Cardiac muscle cell (in vitro differentiated cells and primary cell): ENCODE data around the gene MUCL3. TPM values are rescaled to one million over a fixed set of nuclear protein-coding genes. Genes with fewer than 3 reads are reported as not detected.

Experiments used
- DNase-seq, 2 donors: peaks; one replicate each; pipeline versions ENCODE4 v3.0.0 to v3.0.0-alpha.2; 2010 to 2017; ENCODE audit warnings: low read depth in 1 of 2, low spot score in 1 of 2
- H3K27ac ChIP-seq: fragments of 200-600 bp; sonication (generic); 2 replicates; pipeline ENCODE4 v1.5.1; 2016
- H3K27me3 ChIP-seq: fragments of 200-600 bp; sonication (generic); 2 replicates; pipeline ENCODE4 v1.6.0; 2016; ENCODE audit warnings: control low read depth
- H3K36me3 ChIP-seq: fragments of 200-600 bp; sonication (generic); 2 replicates; pipeline ENCODE4 v1.5.1; 2016; ENCODE audit warnings: control low read depth
- H3K4me1 ChIP-seq: fragments of 200-600 bp; sonication (generic); 2 replicates; pipeline ENCODE4 v1.8.1; 2017; ENCODE audit warnings: low read depth, mild to moderate bottlenecking, mixed run types
- H3K4me3 ChIP-seq: fragments of 200-600 bp; sonication (generic); 2 replicates; pipeline ENCODE4 v1.5.1; 2016; ENCODE audit warnings: mild to moderate bottlenecking
- H3K9me3 ChIP-seq: fragments of 200-600 bp; sonication (generic); 2 replicates; pipeline ENCODE4 v1.5.1; 2017; ENCODE audit warnings: low read depth, mild to moderate bottlenecking, control low read depth
- polyA plus RNA-seq: library from polyadenylated mRNA; unstranded; fragments of >200 nt; fragmentation: Nextera tagmentation; extraction: Ambion mirVana; gene quantifications from 2 replicates; pipeline ENCODE4 v1.2.1, GENCODE V29; 2016
- total RNA-seq: library from RNA; depleted of rRNA; stranded (reverse); fragments of >200 nt; gene quantifications from 2 replicates; pipeline ENCODE4 v1.2.3, GENCODE V29; 2016
- TF ChIP-seq, protein P1 (sequence below): IDR thresholded peaks from 2 replicates; pipeline ENCODE4 v1.5.1; 2012; ENCODE audit warnings: low read depth, mild to moderate bottlenecking, low read length

Gene MUCL3
- total and polyA plus RNA-seq, 2 experiments from 2014 or later, result not detected

GRCh38 chr6:30985490-30985889, 44.7 kb downstream of the MUCL3 start:
- Histone ChIP-seq H3K36me3 (no peaks in the 10 kb centered on the region), H3K27ac (no peak overlapping the region), H3K9me3 (no peaks in the 10 kb centered on the region), H3K4me1 (peaks cover 14% of the 10 kb centered on the region), H3K27me3 (no peaks in the 10 kb centered on the region), H3K4me3 (no peak overlapping the region)
- TF ChIP-seq, protein P1, sequence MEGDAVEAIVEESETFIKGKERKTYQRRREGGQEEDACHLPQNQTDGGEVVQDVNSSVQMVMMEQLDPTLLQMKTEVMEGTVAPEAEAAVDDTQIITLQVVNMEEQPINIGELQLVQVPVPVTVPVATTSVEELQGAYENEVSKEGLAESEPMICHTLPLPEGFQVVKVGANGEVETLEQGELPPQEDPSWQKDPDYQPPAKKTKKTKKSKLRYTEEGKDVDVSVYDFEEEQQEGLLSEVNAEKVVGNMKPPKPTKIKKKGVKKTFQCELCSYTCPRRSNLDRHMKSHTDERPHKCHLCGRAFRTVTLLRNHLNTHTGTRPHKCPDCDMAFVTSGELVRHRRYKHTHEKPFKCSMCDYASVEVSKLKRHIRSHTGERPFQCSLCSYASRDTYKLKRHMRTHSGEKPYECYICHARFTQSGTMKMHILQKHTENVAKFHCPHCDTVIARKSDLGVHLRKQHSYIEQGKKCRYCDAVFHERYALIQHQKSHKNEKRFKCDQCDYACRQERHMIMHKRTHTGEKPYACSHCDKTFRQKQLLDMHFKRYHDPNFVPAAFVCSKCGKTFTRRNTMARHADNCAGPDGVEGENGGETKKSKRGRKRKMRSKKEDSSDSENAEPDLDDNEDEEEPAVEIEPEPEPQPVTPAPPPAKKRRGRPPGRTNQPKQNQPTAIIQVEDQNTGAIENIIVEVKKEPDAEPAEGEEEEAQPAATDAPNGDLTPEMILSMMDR, result no peak
- no peak for DNase-seq

GRCh38 chr6:30987304-30987703, 46.5 kb downstream of the MUCL3 start:
- no peaks in the 10 kb centered on the region for H3K27me3 ChIP-seq
- TF ChIP-seq, protein P1, result no peak
- no peak overlapping the region for H3K27ac ChIP-seq
- no peaks in the 10 kb centered on the region for H3K9me3 ChIP-seq
- DNase-seq, result no peak
- peaks cover 5% of the 10 kb centered on the region for H3K4me1 ChIP-seq
- H3K4me3 ChIP-seq, result no peak overlapping the region
- no peaks in the 10 kb centered on the region for H3K36me3 ChIP-seq

- no peak overlapping the region for H3K4me3 ChIP-seq
- DNase-seq, result no peak
- H3K4me1 ChIP-seq, result no peaks in the 10 kb centered on the region
- H3K27me3 ChIP-seq, result no peaks in the 10 kb centered on the region
- H3K9me3 ChIP-seq, result no peaks in the 10 kb centered on the region
- TF ChIP-seq, protein P1, result no peak
- no peak overlapping the region for H3K27ac ChIP-seq
- H3K36me3 ChIP-seq, result no peaks in the 10 kb centered on the region
Measured at GRCh38 chr6:30988209-30988825, 47.5 kb downstream of the MUCL3 start.

DNA sequence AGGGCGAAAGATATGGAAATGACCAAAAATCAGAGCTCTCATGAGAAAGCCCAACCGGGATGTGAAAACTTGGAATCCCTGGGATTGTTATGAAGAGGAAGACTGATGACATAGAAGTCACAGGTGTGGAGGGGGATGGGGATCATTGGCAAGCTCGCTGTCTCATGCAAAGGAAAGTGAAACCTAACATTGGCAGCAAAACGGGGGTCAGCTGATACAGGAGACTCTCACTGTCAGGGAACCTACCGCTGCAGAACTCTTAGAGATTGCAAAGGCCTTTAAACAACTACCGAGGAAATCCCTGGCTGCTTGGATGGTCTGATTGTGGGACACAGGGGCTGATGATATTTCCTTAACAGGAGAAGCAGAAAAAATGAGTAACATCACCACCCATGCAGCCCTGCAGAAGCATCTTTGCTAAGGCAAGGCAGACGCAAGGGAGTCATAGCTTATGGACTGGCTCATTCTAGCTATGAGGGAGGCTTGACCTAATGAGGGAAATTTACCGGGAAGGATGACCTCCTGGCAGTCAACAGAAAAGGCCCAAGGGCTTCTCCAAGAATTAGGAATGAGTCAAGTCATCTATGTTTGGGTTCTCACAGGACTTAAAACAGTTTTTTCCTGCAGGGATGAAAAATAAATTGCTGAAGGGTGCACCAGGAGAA, 49.8 kb downstream of the MUCL3 start:
- Histone ChIP-seq H3K27ac (no peak overlapping the region), H3K4me3 (no peak overlapping the region), H3K36me3 (no peaks in the 10 kb centered on the region), H3K27me3 (no peaks in the 10 kb centered on the region), H3K4me1 (no peaks in the 10 kb centered on the region), H3K9me3 (no peaks in the 10 kb centered on the region)
- TF ChIP-seq, protein P1, result no peak
- no peak for DNase-seq

- no peak overlapping the region for H3K27ac ChIP-seq
- no peak overlapping the region for H3K4me3 ChIP-seq
- TF ChIP-seq, protein P1, result no peak
- no peaks in the 10 kb centered on the region for H3K27me3 ChIP-seq
- no peaks in the 10 kb centered on the region for H3K36me3 ChIP-seq
- no peaks in the 10 kb centered on the region for H3K9me3 ChIP-seq
- DNase-seq, result no peak
- no peaks in the 10 kb centered on the region for H3K4me1 ChIP-seq
Measured at GRCh38 chr6:30991891-30992290, 51.1 kb downstream of the MUCL3 start.
